T-helper 22 cell (primary cell): Measurements from ENCODE around the gene ACSL5.
"Not testable (repeated sequence)": the region's sequence is repeated elsewhere in the genome, so short reads cannot be mapped to it uniquely, and the experiment has no call there.

Source experiments
- DNase-seq: peaks from one replicate; pipeline ENCODE4 v3.0.0-alpha.2; 2020; ENCODE audit warnings: low read depth

ACSL5 gene

GRCh38 chr10:112375721-112376395 lies 1.9 kb downstream of the ACSL5 start:
- DNase-seq = no peak

GRCh38 chr10:112376396-112376790 lies 2.5 kb downstream of the ACSL5 start:
- DNase-seq = no peak

DNA sequence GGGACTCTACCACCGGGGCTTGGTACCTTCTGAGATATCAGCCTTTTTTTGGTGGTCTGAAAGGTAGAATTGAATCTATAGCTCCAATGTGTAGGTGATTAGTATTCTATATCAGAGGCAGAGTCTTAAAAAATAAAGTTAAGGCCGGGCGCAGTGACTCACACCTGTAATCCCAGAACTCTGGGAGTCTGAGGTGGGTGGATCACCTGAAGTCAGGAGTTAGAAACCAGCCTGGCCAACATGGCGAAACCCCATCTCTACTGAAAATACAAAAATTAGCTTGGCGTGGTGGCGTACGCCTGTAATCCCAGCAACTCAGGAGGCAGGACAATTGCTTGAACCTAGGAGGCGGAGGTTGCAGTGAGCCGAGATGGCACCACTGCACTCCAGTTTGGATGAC lies 3.2 kb downstream of the ACSL5 start:
- not testable (repeated sequence) for DNase-seq

DNA sequence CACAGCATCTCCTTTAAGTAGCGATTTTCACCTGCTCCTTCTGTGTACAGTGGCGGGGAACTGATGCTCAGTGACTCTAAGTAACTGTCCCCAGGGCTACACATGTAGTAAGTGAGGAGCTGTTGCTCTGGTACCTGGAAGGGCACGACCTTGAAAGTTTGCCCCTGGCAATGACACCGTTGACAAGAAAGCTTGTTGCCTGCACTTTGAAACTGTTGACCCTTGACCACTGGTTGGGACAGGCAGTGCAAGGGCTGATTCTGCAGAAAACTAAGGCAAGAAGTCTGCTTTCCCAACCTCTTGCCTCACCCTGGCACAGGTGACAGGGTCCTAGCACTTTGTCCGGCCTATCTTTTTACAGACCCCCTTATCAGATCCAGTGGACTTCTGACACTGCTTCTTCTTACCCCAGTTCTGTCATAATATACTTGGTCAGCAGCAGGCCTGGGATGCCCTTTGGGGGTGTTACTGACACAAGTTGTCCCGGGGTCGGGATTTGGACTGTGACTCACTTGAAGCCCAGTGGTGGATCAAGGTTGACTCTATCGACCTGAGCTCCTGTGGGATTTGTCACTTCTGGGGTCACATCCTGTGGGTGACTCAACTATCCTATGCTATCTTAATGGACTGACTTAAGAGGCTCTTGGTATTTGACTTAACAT lies 5.8 kb downstream of the ACSL5 start:
- no peak for DNase-seq

DNA sequence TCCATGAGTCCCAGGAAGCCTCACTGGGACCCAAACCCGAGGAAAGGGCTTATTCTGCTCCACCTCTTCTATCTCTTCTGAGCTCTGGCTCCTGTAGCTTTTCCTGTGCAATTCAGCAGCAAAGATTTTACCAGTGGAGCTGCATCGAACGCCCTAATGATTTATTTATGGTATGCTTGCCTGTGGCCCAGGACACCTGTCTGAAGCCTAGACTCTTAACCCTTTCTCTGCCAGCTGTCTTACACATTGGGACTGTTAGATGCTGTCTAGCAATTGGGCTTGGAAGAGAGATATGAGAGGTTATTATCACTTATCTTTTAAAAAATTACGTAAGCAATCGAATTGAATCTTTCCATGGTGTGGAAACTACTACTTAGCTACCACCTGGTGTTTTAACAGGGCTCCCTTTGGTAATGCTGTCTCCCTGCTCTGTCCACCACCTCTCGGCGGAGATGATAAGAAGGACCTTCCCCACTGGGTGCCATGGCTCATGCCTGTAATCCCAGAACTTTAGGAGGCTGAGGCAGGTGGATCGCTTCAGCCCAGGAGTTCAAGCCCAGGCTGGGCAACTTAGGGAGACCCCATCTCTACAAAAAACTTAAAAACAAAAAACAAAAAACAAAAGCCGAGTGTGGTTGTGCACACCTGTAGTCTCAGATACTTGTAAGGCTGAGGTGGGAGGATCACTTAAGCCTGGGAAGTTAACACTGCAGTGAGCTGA lies 8.8 kb downstream of the ACSL5 start:
- no peak for DNase-seq

DNA sequence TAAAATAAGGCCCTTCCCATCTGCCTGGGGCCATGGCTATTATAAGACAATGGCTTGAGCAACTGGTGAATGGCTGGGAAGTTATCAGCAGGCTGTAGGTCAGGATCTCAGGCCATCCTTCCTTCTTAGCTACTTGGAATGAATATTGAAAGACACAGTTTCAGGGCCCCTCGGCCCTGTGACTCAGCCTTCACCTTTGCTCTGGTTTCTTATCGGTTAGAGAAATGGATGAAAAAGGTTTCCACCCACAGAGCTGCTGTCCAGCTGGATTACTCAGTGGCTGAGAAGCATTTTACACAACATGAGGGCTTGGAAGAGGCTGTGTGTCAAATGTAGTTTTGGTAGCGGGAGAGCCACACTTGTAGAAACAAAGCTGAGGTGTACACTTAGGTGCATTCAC lies 9.4 kb downstream of the ACSL5 start:
- no peak for DNase-seq

GRCh38 chr10:112384141-112384540 lies 10.2 kb downstream of the ACSL5 start:
- no peak for DNase-seq

GRCh38 chr10:112385201-112385600 lies 11.3 kb downstream of the ACSL5 start:
- no peak for DNase-seq

GRCh38 chr10:112388056-112388455 lies 14.1 kb downstream of the ACSL5 start:
- not testable (repeated sequence) for DNase-seq

GRCh38 chr10:112388548-112388947 lies 14.6 kb downstream of the ACSL5 start:
- DNase-seq = no peak

- DNase-seq = no peak
Observed at GRCh38 chr10:112389271-112389822, 15.4 kb downstream of the ACSL5 start.

DNA sequence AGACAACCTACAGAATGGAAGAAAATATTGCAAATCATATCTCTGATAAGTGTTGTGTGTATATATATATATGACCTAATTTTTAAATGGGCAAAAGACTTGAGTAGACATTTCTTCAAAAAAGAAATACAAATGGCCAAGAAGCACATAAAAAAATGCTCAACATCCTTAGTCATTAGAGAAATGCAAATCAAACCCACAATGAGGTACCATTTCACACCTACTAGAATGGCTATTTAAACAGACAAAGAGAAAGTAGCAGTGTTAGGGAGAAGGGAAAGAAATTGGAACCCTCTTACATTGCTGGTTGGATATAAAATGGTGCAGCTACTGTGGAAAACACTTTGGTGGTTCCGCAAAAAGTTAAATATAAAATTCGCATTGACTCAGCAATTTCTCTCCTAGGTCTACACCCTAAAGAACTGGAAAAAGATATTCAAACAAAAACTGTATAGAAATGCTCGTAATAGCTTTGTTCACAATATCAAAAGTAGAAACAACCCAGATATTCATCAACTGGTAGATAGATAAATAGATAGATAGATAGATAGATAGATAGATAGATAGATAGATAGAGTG lies 16.3 kb downstream of the ACSL5 start:
- no peak for DNase-seq

GRCh38 chr10:112393341-112393740 lies 19.4 kb downstream of the ACSL5 start:
- DNase-seq = no peak

GRCh38 chr10:112393827-112394226 lies 19.9 kb downstream of the ACSL5 start:
- no peak for DNase-seq

DNA sequence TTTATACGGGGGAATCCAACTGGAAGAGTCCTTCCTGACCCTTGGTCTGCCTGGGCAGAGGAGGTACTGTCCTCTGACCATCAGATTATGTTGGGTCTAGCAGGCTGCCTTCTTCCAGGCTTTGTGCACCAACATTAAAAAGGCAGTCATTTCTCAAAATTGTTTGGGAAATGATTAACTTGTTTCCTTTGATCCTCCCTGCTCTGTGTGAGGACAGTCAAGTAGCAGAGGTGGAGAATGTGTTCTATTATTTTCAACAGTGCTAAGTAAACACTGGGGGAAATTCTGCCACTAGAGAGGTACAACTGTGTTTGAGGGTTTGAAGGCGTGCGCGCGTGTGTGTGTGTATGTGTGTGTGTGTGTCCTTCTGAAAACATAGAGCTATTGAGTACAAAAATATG lies 20.6 kb downstream of the ACSL5 start:
- no peak for DNase-seq

- DNase-seq = no peak
Observed at GRCh38 chr10:112395809-112396530, 22.1 kb downstream of the ACSL5 start.

GRCh38 chr10:112397592-112397991 lies 23.7 kb downstream of the ACSL5 start:
- DNase-seq = no peak

DNA sequence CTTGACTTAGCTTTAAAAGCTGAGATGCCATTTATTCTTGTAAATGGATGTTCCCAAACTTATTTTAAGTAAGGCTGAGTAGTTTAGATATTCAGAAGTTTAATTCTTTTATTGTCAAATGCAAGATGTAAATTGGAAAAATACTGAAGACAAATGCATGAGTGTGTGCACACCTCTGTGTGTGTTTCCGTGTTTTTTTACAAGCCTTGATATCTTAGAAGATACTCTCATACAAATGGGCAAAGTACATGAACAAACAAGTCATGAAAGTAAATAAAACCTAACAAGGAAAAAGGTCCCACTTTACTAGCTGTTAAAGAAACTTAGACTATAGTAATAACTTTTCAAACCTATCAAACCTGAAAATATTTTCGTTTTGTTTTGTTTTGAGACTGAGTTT lies 29.0 kb downstream of the ACSL5 start:
- no peak for DNase-seq

DNA sequence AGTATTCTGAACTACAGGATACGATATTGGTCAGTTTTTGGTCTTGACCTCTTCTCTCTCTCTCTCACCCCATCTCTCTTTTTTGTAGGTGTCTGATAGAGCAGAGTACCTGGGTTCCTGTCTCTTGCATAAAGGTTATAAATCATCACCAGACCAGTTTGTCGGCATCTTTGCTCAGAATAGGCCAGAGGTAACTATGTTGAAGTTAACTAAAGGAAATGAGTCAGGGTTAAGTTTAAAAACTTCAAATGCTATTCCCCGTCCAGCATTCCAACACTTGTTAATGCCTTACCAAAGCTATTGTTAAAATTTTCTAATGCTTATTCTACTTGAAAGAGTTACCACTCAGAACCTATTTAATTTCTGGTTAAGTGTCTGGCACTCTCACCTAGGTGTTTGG lies 30.7 kb downstream of the ACSL5 start:
- DNase-seq = no peak

GRCh38 chr10:112406806-112407205 lies 32.9 kb downstream of the ACSL5 start:
- not testable (repeated sequence) for DNase-seq

GRCh38 chr10:112407696-112408095 lies 33.8 kb downstream of the ACSL5 start:
- no peak for DNase-seq

GRCh38 chr10:112409299-112409698 lies 35.4 kb downstream of the ACSL5 start:
- DNase-seq = no peak
